ENCODE results near the gene C6orf136. TPM values are rescaled to one million over a fixed set of nuclear protein-coding genes. Genes with fewer than 3 reads are reported as not detected.
A peak's percentile ranks its signal among the peaks of the same experiment; 100 is the strongest.
"Not testable (repeated sequence)": the region's sequence is repeated elsewhere in the genome, so short reads cannot be mapped to it uniquely, and the experiment has no call there.

The C6orf136 gene
- polyA plus RNA-seq: 10 to 100 TPM in 2 of 3 donors, 1 to 10 TPM in 1; 8.8 to 13.2 (median 10.2) TPM

DNA sequence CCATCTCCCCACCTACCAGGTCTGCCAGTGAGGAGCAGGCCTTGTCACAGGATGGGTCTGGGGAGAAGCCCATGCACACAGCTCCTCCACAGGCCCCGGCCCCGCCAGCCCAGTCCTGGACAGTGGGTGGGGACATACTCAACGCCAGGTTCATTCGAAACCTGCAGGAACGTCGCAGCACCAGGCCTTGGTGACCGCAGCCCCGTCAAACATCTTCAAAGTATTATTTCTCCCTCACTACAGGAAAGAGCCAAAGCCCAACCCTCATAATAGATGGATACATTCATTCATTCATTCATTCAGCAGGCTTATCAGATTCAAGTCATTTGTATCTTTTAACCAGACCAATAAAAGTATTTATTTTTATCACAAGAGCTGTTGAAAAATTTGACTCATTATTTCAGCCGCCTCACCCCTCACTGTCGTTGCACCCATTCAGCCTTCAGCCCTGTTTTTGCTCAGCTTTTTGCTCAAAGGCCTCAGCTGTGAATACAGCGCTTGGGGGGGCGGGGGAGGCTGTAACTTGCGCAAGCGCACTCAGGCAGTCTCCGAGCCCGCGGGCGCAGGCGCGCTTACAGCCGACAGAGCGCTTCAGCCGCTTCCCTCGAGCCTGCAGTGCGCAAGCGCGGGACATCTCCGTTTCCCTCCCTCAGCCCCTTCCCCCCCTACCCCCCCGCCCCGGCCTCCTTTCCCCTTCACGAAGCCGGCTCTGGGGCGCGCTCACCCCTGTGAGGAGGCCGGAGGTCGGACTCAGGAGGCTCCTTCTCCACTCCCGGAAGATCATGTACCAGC is at the start of gene C6orf136:
C6orf136 (plus strand) TSS at position 684 of the 792 bp plus-strand sequence; CDS start at position 783, 99 bp downstream.
- 11 to 13% (median 12%) methylated on average over 30 to 37 of the region's 37 CpGs for WGBS, 3 donors

DNA sequence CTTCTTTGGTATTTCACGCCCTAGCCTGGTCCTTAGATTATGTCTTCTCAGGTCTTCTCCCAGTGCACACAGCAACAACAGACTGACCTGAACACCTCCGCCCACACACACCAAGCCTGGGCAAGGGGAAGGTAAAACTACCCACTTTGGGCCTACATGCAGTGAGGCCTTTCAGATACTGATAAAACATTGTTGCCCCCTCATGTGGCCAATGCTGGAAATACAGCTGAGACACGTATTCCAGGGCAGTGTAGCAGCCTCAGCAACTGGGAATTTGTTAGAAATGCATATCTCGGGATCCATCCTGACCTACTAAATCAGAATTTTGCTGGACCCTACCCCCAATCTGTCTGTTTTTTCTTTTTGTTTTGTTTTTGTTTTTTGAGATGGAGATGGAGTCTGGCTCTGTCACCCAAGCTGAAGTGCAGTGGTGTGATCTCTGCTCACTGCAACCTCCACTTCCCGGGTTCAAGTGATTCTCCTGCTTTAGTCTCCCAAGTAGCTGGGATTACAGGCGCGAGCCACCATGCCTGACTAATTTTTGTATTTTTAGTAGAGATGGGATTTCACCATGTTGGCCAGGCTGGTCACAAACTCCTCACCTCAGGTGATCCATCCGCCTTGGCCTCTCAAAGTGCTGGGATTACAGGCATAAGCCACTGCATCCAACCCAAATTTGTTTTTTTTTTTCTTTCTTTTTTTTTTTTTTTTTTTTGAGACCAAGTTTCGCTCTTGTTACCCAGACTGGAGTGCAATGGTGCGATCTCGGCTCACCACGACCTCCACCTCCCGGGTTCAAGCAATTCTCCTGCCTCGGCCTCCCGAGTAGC is 49.4 kb upstream of the C6orf136 start:
- not testable (repeated sequence) for H3K27ac ChIP-seq (ENCODE audit: low read depth, low read length)
- WGBS, 3 donors: 64 to 79% (median 78%) methylated on average over 10 to 15 of the region's 15 CpGs

More for the DNA sequence above, at the start of gene C6orf136:
- H3K27ac ChIP-seq (ENCODE audit: low read depth, low read length): peak within 1 kb of the TSS; percentile 6

GRCh38 chr6:30598912-30599624 is 47.9 kb upstream of the C6orf136 start:
- 68 to 76% (median 75%) methylated on average over 12 of the region's 12 CpGs for WGBS, 3 donors
- H3K27ac ChIP-seq (ENCODE audit: low read depth, low read length): no peak overlapping the region

DNA sequence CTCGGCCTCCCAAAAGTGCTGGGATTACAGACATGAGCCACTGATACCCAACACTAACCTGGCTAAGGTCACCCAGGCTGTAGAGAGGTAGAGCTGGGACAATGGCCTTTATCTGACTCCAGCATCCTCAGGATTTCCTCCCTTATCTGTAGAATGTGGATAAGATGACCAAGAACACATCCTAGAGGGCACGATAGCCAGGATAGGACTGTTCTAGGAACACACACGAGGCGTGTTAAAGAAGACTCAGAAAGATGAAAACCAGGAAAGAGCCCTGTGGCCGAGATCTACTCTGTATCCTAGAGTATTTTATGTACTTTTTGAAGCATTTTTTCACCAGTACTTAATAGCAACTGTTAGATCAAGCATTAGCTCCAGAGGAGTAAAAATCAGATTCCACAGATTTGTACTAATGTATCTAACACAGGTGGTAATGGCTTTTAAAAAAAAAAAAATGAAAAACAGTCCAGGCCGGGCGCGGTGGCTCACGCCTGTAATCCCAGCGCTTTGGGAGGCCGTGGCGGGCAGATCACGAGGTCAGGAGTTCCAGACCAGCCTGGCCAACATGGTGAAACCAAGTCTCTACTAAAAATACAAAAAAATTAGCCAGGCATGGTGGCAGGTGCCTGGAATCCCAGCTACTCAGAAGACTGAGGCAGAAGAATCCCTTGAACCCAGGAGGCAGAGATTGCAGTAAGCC is 47.2 kb upstream of the C6orf136 start:
- 74 to 78% (median 77%) methylated on average over 13 of the region's 13 CpGs for WGBS, 3 donors
- no peak overlapping the region for H3K27ac ChIP-seq (ENCODE audit: low read depth, low read length)

GRCh38 chr6:30600451-30600961 is 46.4 kb upstream of the C6orf136 start:
- 72 to 81% (median 78%) methylated on average over 10 of the region's 10 CpGs for WGBS, 3 donors

GRCh38 chr6:30601436-30601814 is 45.5 kb upstream of the C6orf136 start:
- no peak overlapping the region for H3K27ac ChIP-seq (ENCODE audit: low read depth, low read length)
- 47 to 68% (median 48%) methylated on average over 6 of the region's 6 CpGs for WGBS, 3 donors

More at GRCh38 chr6:30600451-30600961, 46.4 kb upstream of the C6orf136 start:
- no peak overlapping the region for H3K27ac ChIP-seq (ENCODE audit: low read depth, low read length)

DNA sequence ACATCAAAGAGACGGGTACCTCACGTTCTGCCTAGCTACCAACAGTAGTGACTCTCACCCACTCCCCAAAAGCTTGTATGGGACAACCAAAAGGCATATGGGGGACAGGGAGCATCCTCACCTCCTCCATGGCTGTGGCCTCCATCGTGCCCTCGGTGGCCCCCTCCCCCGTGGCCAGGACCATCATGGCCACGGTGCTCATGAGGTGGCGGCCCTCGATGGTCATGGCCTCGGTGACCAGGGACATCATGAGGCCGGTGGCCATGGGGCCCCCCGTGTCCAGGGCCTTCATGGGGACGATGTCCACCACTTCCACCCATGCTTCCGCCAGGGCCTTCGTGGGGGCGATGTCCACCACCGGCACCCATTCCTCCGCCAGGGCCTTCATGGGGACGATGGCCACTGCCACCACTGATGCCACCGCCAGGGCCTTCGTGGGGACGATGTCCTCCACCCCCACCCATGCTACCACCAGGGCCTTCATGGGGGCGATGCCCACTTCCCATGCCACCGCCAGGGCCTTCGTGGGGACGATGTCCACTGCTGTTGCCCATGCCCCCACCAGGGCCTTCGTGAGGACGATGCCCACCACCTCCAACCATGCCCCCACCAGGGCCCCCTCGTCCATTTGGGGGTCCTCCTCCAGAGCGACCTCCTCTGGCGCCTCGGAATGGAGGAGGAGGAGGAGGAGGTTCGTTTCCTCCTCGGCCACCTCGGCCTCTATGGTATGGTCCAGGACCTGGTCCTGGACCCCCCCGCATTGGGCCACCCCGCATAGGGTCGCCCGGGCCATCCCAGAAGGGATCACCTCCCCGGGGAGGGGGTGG is 44.9 kb upstream of the C6orf136 start:
- 90 to 92% (median 92%) methylated on average over 33 to 39 of the region's 39 CpGs for WGBS, 3 donors

GRCh38 chr6:30603961-30604360 is 43.0 kb upstream of the C6orf136 start:
- H3K27ac ChIP-seq (ENCODE audit: low read depth, low read length): no peak overlapping the region
- WGBS, 3 donors: 91 to 95% (median 94%) methylated on average over 13 of the region's 13 CpGs

More for the DNA sequence above, 44.9 kb upstream of the C6orf136 start:
- no peak overlapping the region for H3K27ac ChIP-seq (ENCODE audit: low read depth, low read length)

GRCh38 chr6:30610065-30610464 is 36.9 kb upstream of the C6orf136 start:
- H3K27ac ChIP-seq (ENCODE audit: low read depth, low read length): no peak overlapping the region
- 56 to 81% (median 80%) methylated on average over 4 of the region's 4 CpGs for WGBS, 3 donors

DNA sequence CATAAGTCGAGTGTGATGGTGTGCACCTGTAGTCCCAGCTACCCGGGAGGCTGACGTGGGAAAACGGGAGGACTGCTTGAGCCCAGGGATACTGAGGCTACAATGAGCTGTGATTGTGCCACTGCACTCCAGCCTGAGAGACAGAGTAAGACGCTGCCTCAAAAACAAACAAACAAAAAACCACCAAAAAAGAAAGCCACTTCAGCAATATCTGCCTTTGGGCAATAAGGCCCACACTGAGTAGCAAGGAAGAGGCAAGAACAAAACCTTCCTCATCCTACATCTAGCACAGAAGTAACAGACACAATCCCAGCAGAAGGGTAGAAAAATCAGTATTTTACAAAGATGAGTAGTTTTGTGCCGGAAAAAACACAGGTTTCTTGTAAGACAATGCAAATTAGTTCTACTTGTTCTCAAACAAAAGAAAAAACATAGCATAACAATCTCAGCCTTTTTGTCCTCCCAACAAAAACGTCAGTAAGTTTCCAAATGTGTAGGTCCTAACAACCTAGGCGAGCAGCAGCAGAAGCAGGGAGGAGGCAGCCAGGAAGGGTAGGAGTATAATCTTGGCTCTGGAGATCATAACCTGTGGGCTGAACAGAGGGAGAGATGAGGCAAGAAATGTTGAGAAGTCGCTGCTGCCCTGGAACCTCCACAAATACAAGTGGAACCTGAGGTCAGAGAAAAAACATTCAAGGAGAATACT is 35.6 kb upstream of the C6orf136 start:
- H3K27ac ChIP-seq (ENCODE audit: low read depth, low read length): no peak overlapping the region
- WGBS, 3 donors: 62 to 77% (median 76%) methylated on average over 9 of the region's 9 CpGs

DNA sequence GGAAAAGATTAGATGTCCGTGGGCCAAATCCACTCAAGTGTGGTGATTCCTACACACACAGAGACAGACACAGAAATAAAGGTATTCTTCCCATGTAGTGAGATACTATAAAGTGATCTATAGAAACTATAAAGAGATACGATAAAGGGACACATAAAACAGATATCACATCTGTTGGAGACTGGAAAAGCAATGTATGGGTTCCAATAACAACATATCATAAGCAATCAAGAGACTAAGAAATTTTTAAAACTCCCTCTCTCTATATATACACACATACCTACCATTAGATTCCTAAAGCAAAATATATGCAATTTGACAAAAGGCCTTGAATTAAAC is 35.1 kb upstream of the C6orf136 start:
- no peak overlapping the region for H3K27ac ChIP-seq (ENCODE audit: low read depth, low read length)
- WGBS, 3 donors: 44 to 80% (median 73%) methylated on average over 2 of the region's 2 CpGs

DNA sequence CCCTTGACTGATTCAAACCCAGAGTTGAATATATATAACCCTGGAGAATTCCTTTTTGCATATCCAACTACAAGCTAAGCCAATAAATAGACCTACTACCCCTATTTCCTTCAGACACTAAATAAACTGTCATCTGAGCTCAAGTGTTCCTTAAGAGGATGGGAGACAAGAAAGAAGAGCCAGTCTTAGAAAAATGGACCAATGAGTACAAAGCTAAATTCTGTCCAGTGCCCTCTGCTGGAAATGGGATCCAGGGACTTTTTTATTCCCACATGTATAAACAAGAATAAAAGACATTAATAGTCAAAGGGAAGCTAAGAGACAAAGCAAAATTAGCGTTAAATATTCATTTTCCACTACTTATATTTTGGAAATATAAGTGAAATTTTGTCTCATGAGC is 34.7 kb upstream of the C6orf136 start:
- 51 to 76% (median 59%) methylated on average over 1 of the region's 1 CpG for WGBS, 3 donors
- H3K27ac ChIP-seq (ENCODE audit: low read depth, low read length): no peak overlapping the region

GRCh38 chr6:30612687-30613248 is 34.2 kb upstream of the C6orf136 start:
- 38 to 63% (median 58%) methylated on average over 6 of the region's 6 CpGs for WGBS, 3 donors
- H3K27ac ChIP-seq (ENCODE audit: low read depth, low read length): no peak overlapping the region

DNA sequence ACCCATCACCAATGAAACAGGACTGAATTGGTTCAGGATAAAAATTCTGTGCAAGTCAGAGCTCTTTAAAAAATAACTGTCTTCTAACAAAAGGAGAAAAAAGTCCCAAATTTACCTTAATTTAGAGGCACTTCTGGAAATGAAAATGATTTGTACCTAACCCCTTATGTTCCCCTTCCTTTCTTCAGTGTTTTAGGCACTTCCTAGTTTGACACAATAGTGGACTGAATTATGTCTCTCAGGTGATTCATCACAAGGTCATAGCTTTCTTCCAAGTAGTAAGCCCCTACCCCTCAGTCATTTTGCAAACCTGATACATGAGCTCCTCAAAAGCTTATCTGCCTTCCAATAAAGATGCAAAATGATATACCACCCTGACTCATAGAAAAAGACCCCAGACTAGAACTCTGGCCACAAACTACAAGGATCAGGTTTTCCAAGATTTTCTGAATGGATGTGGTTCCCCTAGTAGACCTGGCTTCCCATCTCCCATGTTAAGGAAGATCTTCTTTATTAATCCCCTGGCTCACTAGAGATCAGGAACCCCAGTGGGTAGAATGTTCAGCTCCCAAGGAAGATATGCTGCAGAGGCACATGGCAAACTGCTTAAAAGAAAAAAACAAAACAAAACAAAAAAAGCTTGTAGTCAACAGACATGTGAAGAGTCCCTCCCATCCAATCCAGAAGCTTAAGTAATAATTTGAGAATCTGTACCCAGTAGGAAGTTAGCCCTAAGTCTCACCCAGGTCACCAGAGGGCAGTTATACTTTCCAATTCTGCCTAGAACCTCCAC is 33.5 kb upstream of the C6orf136 start:
- H3K27ac ChIP-seq (ENCODE audit: low read depth, low read length): no peak overlapping the region

GRCh38 chr6:30614044-30614842 is 32.7 kb upstream of the C6orf136 start:
- H3K27ac ChIP-seq (ENCODE audit: low read depth, low read length): no peak overlapping the region
- 14 to 24% (median 21%) methylated on average over 8 of the region's 8 CpGs for WGBS, 3 donors
